CD4-positive, alpha-beta T cell treated with Interleukin-17A for 1 hour (primary cell): ENCODE results near the gene LAMA3.
A peak's percentile ranks its signal among the peaks of the same experiment; 100 is the strongest.

ENCODE experiments used
- DNase-seq: peaks from one replicate; pipeline ENCODE4 v3.0.0-alpha.2; 2020

The LAMA3 gene

GRCh38 chr18:23880931-23881617, 191.8 kb downstream of the LAMA3 start:
- no peak for DNase-seq

DNA sequence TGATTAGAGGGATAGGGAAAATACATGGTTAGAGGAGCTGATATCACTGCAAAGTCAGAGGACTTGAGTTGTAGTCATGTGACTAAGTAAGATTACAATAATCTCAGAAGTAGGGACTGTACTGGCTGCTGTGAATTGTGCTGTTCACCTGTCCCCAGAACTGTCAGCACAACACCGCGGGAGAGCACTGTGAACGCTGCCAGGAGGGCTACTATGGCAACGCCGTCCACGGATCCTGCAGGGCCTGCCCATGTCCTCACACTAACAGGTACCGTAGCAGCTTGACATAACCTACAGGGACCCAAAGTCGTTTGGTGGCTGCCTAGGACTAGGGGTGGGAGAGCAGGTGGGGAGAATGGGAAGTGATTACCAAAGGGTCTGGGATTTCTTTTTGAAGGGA, 192.5 kb downstream of the LAMA3 start:
- DNase-seq, result no peak

GRCh38 chr18:23882616-23883276, 193.5 kb downstream of the LAMA3 start:
- no peak for DNase-seq

GRCh38 chr18:23883277-23883790, 194.1 kb downstream of the LAMA3 start:
- no peak for DNase-seq

DNA sequence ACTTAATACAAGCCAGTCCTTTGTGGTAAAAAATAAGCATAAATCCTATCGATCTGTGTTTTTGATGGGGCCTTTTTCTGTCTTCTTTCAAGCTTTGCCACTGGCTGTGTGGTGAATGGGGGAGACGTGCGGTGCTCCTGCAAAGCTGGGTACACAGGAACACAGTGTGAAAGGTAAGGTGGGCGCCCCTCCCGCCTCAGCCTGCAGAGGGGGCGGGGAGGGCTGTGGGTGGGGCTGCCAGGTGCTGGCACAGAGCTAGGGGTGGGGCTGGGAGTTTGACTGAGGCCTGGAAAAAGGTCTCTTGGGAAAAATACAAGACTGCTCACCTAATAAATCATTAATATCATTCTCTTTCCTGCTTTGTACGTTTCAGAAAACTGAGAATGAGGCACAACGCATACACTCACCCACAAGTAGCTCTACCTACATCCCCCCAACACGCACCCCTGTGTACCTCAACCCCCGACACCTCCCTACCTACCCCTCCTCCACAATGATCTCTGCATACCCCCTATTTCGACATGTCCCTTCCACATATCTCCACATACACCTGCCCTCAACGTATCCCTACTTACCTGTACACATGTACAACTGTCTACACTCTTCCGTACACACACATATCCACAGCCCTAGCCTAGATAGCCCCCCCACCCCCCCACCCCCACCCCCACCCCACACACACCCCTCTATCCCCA, 195.6 kb downstream of the LAMA3 start:
- no peak for DNase-seq

DNA sequence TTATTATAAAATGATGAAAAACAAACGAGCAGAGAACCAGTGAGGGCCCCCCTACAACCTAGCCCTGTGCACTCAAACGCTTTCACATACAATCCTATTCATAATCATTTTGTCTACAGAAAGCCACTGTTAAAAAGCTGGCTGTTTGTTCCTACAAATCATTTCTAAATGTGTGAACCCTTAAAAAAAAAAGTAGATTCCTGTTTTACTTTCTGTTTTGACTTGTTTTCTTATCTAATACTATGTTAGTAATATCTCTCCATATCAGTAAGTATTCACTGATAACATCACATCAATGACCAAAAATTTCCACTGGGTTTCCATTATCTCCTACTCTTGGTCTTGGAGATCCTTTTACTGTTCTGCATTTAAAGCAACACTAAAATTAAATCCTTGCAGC, 196.5 kb downstream of the LAMA3 start:
- peak; percentile 52 for DNase-seq

DNA sequence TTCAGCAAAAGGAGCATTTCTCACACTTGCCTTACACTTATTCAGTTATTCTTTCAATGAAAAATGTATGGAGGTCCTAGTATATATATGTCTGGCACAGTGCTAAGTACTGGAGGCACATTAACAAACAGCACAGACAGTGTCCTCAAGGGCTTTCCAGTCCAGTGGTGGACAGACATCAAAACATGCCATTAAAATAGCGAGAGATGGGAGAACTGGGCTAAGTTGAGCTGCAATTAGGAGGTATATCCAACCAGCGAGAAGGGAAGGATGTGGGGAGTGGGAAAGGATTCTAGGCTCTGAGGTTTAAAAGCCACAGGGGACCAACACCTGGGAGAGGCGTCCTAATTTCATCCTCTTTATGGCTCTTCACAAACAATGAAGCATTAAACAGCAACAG, 197.8 kb downstream of the LAMA3 start:
- DNase-seq, result no peak

- DNase-seq, result no peak
Measured at GRCh38 chr18:23887493-23887892, 198.2 kb downstream of the LAMA3 start.

- DNase-seq, result no peak
Measured at GRCh38 chr18:23888881-23889280, 199.6 kb downstream of the LAMA3 start.

GRCh38 chr18:23889907-23890306, 200.7 kb downstream of the LAMA3 start:
- DNase-seq, result no peak

DNA sequence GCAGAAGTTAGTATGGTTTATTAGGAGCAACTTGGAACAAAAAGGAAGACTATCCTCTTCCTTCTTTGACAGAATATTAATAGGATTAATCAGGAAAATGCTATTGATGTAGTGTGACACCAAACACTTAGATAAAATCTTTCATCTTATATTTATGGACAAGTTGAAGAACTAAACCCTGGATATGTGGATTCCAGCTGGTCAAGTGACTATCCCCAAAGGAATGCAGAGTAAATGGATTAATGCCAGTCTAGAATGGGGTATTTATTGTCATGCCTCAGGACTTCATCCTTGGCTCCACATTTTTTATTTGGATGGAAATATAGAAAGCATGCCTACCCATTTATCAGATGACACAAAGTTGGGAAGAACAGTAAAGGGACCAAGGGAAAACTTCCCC, 201.3 kb downstream of the LAMA3 start:
- no peak for DNase-seq

DNA sequence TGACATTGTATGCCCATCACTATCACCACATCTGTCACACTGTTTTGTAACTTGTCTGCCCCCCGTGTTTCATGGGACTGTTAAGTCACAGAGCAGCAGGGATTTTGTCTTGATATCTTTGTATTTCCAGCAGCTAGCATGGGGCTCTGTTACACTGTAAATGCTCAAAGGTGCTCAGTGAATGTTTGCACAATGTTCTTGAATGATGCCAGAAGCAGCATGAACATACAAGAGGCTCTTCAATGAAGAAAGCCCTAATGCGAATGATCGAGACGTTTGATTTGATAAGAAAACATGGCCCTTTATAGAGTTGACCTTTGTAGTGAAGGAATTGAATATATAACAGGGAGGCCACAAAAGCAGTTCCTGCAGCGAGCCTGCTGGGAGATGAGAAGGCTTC, 204.4 kb downstream of the LAMA3 start:
- DNase-seq, result no peak

DNA sequence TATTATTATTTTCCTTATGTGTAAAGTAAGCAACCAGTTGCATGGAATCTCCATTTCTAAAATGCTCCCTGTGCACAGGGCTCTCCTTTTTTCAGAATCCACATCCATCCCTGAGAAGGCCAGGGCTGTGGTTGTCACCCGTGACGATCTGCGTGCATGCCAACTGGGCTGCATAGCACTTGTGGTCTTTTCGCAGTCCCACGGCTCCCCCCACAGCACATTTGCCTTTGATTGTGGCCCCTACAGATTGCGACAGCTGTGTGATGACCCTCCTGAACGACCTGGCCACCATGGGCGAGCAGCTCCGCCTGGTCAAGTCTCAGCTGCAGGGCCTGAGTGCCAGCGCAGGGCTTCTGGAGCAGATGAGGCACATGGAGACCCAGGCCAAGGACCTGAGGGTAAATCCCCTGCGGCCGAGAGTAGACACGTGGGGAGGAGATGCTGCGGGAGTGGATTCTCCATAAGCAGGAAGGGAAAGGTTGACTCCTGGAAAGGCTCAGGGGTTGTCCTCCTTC, 205.5 kb downstream of the LAMA3 start:
- no peak for DNase-seq

GRCh38 chr18:23897291-23897690, 208.0 kb downstream of the LAMA3 start:
- DNase-seq, result no peak

GRCh38 chr18:23897733-23898132, 208.5 kb downstream of the LAMA3 start:
- DNase-seq, result no peak

DNA sequence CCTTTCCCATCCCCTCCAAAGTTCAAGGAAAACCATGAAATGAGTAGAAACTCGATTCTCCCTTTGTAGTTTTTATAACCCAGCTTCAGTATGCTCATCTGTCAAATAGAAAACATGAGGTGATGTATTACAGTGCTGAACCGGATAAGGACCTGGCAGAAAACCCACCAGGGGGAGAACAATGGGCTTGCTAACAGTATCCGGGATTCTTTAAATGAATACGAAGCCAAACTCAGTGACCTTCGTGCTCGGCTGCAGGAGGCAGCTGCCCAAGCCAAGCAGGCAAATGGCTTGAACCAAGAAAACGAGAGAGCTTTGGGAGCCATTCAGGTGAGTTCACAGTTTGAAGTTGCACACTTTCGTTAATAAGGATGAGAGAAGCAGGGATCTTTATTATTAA, 211.7 kb downstream of the LAMA3 start:
- DNase-seq, result no peak

DNA sequence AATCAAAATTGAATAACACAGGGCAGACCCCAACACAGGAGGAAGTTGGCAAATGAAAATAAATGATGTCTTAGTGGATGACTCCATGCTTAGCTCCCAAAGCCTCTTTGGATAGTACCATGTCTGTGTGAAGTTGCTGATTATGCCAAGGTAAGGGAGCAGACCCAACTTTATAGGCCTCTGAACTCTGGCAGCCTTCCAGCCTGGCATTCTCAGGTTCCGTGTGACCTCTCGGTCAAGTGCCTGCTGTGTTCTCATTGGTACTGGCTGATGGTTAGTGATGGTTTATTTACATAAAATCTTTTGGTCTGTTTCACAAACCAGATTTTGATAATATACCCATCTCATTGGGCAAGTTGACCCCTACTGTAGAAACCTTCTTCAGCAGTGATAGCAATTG, 213.1 kb downstream of the LAMA3 start:
- DNase-seq, result no peak

- DNase-seq, result no peak
Measured at GRCh38 chr18:23903971-23904370, 214.7 kb downstream of the LAMA3 start.

- DNase-seq, result no peak
Measured at GRCh38 chr18:23906658-23907057, 217.4 kb downstream of the LAMA3 start.

GRCh38 chr18:23908827-23909226, 219.6 kb downstream of the LAMA3 start:
- no peak for DNase-seq

GRCh38 chr18:23910032-23910431, 220.8 kb downstream of the LAMA3 start:
- DNase-seq, result no peak

GRCh38 chr18:23912356-23912755, 223.1 kb downstream of the LAMA3 start:
- DNase-seq, result no peak

GRCh38 chr18:23916338-23916737, 227.1 kb downstream of the LAMA3 start:
- DNase-seq, result no peak
